ENCODE measurements around the gene AEN.

AEN gene

DNA sequence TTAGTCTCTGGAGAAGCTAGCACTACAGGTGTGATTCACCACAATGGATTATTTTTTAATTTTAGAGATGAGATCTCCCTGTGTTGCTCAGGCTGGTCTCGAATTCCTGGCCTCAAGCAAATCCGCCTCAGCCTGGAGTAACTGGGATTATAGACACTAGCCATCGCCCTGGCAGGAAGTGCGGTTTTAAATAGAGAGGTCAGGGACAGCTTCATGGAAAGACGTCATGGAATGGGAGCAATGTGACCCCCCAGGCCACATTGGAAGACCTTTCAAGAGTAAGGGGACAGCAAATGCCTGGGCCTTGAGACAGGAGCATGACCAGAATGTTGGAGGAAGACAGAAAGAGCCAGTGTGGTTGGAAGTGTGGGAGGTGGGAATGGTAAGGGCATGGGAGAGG, 15.5 kb downstream of the AEN start:
- Histone ChIP-seq H3K27ac (no peak overlapping the region), H3K9ac (no peak overlapping the region), H3K4me1 (no peaks in the 10 kb centered on the region), H3K4me2 (ENCODE audit: low read length) (no peak overlapping the region), H3K36me3 (ENCODE audit: control insufficient read depth, insufficient read depth, low read length) (no peaks in the 10 kb centered on the region), H3K79me2 (no peaks in the 10 kb centered on the region), H2AFZ (no peak overlapping the region), H3K27me3 (ENCODE audit: control insufficient read depth, insufficient read depth, low read length) (no peaks in the 10 kb centered on the region), H3K9me3 (ENCODE audit: control insufficient read depth, low read length) (no peaks in the 10 kb centered on the region), H3K4me3 (ENCODE audit: low read depth, low read length) (no peak overlapping the region)
- TF ChIP-seq, protein P1, sequence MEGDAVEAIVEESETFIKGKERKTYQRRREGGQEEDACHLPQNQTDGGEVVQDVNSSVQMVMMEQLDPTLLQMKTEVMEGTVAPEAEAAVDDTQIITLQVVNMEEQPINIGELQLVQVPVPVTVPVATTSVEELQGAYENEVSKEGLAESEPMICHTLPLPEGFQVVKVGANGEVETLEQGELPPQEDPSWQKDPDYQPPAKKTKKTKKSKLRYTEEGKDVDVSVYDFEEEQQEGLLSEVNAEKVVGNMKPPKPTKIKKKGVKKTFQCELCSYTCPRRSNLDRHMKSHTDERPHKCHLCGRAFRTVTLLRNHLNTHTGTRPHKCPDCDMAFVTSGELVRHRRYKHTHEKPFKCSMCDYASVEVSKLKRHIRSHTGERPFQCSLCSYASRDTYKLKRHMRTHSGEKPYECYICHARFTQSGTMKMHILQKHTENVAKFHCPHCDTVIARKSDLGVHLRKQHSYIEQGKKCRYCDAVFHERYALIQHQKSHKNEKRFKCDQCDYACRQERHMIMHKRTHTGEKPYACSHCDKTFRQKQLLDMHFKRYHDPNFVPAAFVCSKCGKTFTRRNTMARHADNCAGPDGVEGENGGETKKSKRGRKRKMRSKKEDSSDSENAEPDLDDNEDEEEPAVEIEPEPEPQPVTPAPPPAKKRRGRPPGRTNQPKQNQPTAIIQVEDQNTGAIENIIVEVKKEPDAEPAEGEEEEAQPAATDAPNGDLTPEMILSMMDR (IDR thresholded peaks at IDR 0.05), result no peak

DNA sequence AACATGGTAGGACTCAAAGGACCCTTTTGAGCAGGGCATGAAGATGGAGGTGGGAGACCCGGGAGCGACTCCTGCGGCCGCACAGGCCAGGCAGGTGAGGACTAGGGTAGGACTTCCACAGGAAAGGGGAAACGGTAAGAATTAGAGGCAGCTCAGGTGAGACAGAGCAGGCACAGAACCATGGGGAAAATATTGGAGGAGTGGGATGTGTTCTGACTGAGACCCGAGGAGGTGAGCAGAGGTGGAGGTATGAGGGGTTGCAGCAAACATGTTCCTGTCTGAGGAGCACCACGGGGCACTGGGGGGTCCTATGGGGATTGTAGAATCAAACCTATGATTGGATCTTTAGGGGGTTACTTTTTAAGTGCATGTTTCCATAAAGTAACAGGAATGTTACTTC, 16.3 kb downstream of the AEN start:
- H3K9ac ChIP-seq, result no peak overlapping the region
- no peaks in the 10 kb centered on the region for H3K4me1 ChIP-seq
- H3K27me3 ChIP-seq (ENCODE audit: control insufficient read depth, insufficient read depth, low read length), result no peaks in the 10 kb centered on the region
- no peak overlapping the region for H2AFZ ChIP-seq
- H3K79me2 ChIP-seq, result no peaks in the 10 kb centered on the region
- H3K9me3 ChIP-seq (ENCODE audit: control insufficient read depth, low read length), result no peaks in the 10 kb centered on the region
- H3K27ac ChIP-seq, result no peak overlapping the region
- TF ChIP-seq, protein P1 (IDR thresholded peaks at IDR 0.05), result no peak
- H3K36me3 ChIP-seq (ENCODE audit: control insufficient read depth, insufficient read depth, low read length), result no peaks in the 10 kb centered on the region
- H3K4me3 ChIP-seq (ENCODE audit: low read depth, low read length), result no peak overlapping the region
- no peak overlapping the region for H3K4me2 ChIP-seq (ENCODE audit: low read length)

DNA sequence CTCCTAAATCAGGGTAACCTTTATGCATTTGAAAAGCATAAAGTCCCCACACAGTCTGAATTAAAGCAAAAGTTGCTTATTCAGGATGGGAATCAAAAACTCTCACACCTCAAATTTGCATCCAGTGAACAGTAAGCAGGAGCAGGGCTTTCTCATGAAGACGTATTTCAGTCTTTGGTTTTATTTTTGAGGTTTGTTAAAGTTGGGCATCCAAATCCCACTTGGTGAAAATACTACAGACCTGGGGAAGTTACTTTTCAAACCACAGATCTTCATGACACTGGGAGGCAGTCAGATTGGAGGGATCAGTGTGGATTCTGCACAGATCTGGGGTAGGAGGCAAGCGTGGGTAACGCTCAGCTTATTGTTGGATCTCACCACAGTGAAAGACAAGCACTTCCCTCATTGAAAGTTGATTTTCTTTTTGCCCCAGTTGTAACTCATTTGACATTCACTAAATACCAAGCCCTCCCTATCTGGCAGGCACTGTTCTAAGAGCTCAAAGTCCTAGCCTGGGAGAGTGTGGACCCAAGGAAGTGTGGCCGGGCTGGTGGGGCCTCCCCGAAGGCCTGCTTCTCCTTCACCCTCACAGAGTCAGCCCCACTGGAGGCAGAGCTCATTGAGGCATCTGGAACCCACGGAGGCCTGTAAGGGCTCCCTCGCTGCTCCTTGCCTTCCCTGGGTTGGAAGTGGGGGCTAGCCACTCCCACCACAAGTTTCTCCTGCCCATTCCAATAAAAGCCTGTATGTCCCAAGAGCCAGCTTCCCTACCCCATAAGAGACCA, 16.9 kb downstream of the AEN start:
- Histone ChIP-seq H3K4me3 (ENCODE audit: low read depth, low read length) (peak overlapping the region; percentile 54), H3K4me1 (no peaks in the 10 kb centered on the region), H3K9ac (no peak overlapping the region), H2AFZ (peak overlapping the region; percentile 87), H3K36me3 (ENCODE audit: control insufficient read depth, insufficient read depth, low read length) (no peaks in the 10 kb centered on the region), H3K27me3 (ENCODE audit: control insufficient read depth, insufficient read depth, low read length) (no peaks in the 10 kb centered on the region), H3K4me2 (ENCODE audit: low read length) (peak overlapping the region; percentile 74), H3K27ac (peak overlapping the region; percentile 85), H3K9me3 (ENCODE audit: control insufficient read depth, low read length) (no peaks in the 10 kb centered on the region), H3K79me2 (no peaks in the 10 kb centered on the region)
- TF ChIP-seq, protein P1 (IDR thresholded peaks at IDR 0.05), result no peak

DNA sequence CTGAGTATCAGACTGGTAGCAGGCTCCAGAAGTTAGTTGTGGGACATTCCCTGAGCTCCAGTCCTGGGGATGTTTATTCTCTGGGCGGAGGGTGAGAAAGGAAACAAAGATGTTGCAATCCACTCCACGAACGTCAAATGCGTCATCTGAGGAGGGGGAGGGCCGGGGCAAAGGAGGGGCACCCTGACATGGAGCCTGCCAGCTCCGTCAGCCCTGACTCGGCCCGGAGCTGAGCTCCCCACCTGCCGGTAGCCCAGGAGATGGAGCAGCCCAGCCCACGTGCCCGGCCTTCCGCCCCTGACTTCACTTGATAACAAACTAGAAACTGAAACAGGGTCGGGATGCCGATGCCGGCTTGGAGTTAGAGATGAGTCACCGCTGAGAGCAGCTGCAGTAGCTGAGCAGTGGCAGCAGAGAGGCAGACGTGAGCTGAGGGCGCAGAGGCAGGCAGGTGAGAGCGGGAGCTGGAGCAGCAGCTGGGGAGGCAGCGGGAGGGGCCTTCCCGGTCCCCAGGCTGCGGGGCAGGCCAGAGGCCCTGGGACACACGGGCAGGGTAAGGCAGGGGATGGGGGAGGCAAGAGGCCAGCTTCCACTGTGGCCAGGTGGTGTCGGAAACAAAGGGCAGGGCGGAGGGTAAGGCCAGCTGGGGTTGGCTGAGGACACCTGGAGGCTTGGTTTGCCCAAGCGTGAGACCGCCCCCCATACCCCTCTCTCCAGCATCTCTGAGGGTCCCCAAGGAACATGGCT, 17.7 kb downstream of the AEN start, which contains the start of gene ISG20:
TSS of gene ISG20 (plus strand) at position 391 of the 747 bp plus-strand sequence. CDS start at position 742, 351 bp downstream.
- no peaks in the 10 kb centered on the region for H3K36me3 ChIP-seq (ENCODE audit: control insufficient read depth, insufficient read depth, low read length)
- no peak within 1 kb of the TSS for H3K9ac ChIP-seq
- H3K4me2 ChIP-seq (ENCODE audit: low read length), result peak within 1 kb of the TSS; percentile 74
- H3K27me3 ChIP-seq (ENCODE audit: control insufficient read depth, insufficient read depth, low read length), result no peaks in the 10 kb centered on the region
- TF ChIP-seq, protein P1 (IDR thresholded peaks at IDR 0.05), result peak; percentile 15
- H2AFZ ChIP-seq, result peak within 1 kb of the TSS; percentile 87
- H3K4me1 ChIP-seq, result no peaks in the 10 kb centered on the region
- H3K79me2 ChIP-seq, result no peaks in the 10 kb centered on the region
- H3K9me3 ChIP-seq (ENCODE audit: control insufficient read depth, low read length), result no peaks in the 10 kb centered on the region
- H3K4me3 ChIP-seq (ENCODE audit: low read depth, low read length), result peak within 1 kb of the TSS; percentile 54
- peak within 1 kb of the TSS; percentile 85 for H3K27ac ChIP-seq

Data from parathyroid adenoma (tissue), 2 donors.